Neural crest cell (in vitro differentiated cells): ENCODE results near the gene RNF168. TPM values are rescaled to one million over a fixed set of nuclear protein-coding genes. Genes with fewer than 3 reads are reported as not detected.
"Not testable (repeated sequence)": the region's sequence is repeated elsewhere in the genome, so short reads cannot be mapped to it uniquely, and the experiment has no call there.

Source experiments
- DNase-seq: peaks from one replicate; pipeline ENCODE4 v3.0.0; 2021; ENCODE audit warnings: low read depth, mixed read lengths, low spot score
- H3K27ac Mint-ChIP-seq: one replicate; pipeline ENCODE4 v1.8.0; 2021; ENCODE audit warnings: mild to moderate bottlenecking, mixed read lengths; ENCODE audit not compliant: unreplicated experiment
- H3K27me3 Mint-ChIP-seq: 2 replicates; pipeline ENCODE4 v1.8.0; 2021; ENCODE audit warnings: low read depth, mild to moderate bottlenecking, mixed read lengths
- H3K36me3 Mint-ChIP-seq: 2 replicates; pipeline ENCODE4 v1.8.0; 2021; ENCODE audit warnings: low read depth, mild to moderate bottlenecking, mixed read lengths
- H3K4me1 Mint-ChIP-seq: 2 replicates; pipeline ENCODE4 v1.8.0; 2021; ENCODE audit warnings: mixed read lengths
- H3K4me3 Mint-ChIP-seq: one replicate; pipeline ENCODE4 v1.8.0; 2021; ENCODE audit warnings: mild to moderate bottlenecking, mixed read lengths
- H3K9me3 Mint-ChIP-seq: 2 replicates; pipeline ENCODE4 v1.8.0; 2021; ENCODE audit warnings: mixed read lengths
- total RNA-seq: library from RNA; stranded (reverse); gene quantifications from 2 replicates; pipeline ENCODE4 v1.2.1, GENCODE V29; 2021
- TF ChIP-seq, protein P1 (sequence below): fragments of 200-600 bp; sonication (generic); conservative IDR thresholded peaks from 2 replicates; pipeline ENCODE4 v1.5.0; 2021; ENCODE audit warnings: antibody characterized with exemption, mild to moderate bottlenecking

RNF168 gene
- total RNA-seq, 1 donor from 2014 or later: 40.7 TPM

- H3K4me1 Mint-ChIP-seq: no peaks in the 10 kb centered on the region
- H3K4me3 Mint-ChIP-seq: no peak overlapping the region
- H3K9me3 Mint-ChIP-seq: no peaks in the 10 kb centered on the region
- no peaks in the 10 kb centered on the region for H3K36me3 Mint-ChIP-seq
- TF ChIP-seq, protein P1, sequence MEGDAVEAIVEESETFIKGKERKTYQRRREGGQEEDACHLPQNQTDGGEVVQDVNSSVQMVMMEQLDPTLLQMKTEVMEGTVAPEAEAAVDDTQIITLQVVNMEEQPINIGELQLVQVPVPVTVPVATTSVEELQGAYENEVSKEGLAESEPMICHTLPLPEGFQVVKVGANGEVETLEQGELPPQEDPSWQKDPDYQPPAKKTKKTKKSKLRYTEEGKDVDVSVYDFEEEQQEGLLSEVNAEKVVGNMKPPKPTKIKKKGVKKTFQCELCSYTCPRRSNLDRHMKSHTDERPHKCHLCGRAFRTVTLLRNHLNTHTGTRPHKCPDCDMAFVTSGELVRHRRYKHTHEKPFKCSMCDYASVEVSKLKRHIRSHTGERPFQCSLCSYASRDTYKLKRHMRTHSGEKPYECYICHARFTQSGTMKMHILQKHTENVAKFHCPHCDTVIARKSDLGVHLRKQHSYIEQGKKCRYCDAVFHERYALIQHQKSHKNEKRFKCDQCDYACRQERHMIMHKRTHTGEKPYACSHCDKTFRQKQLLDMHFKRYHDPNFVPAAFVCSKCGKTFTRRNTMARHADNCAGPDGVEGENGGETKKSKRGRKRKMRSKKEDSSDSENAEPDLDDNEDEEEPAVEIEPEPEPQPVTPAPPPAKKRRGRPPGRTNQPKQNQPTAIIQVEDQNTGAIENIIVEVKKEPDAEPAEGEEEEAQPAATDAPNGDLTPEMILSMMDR: no peak
- no peaks in the 10 kb centered on the region for H3K27me3 Mint-ChIP-seq
- H3K27ac Mint-ChIP-seq: no peak overlapping the region
- no peak for DNase-seq
Observed at GRCh38 chr3:196454935-196455334, 48.6 kb downstream of the RNF168 start.

- H3K4me1 Mint-ChIP-seq, DNase-seq, H3K36me3 Mint-ChIP-seq, H3K27ac Mint-ChIP-seq, H3K9me3 Mint-ChIP-seq, H3K27me3 Mint-ChIP-seq, H3K4me3 Mint-ChIP-seq: not testable (repeated sequence)
Observed at GRCh38 chr3:196445391-196445790, 58.2 kb downstream of the RNF168 start.

DNA sequence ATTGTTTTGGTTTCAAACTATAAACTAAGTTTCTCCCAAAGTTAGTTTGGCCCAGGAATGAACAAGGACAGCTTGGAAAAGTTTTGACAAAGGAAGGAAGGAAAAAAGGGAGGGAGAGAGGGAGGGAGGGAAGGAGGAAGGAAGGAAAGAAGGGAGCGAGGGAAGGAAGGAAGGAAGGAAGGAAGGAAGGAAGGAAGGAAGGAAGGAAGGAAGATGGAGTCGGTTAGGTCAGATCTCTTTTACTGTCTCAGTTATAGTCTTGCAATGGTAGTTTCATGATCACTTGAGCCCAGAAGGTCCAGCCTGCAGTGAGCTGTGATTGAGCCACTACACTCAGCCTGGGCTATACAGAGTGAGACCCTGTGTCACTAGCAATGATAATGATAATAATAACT, 59.1 kb downstream of the RNF168 start:
- no peak for DNase-seq
- H3K9me3 Mint-ChIP-seq: no peaks in the 10 kb centered on the region
- no peak overlapping the region for H3K27ac Mint-ChIP-seq
- H3K36me3 Mint-ChIP-seq: no peaks in the 10 kb centered on the region
- no peaks in the 10 kb centered on the region for H3K4me1 Mint-ChIP-seq
- TF ChIP-seq, protein P1: no peak
- H3K27me3 Mint-ChIP-seq: no peaks in the 10 kb centered on the region
- H3K4me3 Mint-ChIP-seq: no peak overlapping the region

DNA sequence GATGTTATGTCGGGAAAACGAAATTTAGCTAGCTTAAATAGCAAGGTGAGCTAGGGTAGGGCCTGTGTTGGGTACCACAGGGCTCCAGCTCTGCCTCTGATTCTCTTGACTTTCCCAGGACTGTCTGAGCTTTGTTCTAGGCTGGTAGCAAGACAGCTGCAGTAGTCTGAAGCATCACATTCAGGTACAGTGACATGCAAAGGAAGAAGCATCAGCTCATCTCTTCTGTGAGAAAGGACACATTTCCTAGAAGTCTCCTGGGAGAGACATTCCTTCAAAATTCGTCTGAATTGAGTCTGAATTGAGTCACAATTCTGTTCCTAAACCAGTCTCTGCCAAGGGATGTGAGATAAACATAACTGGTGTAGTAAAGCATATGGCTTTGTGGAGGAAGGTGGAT, 62.9 kb downstream of the RNF168 start:
- no peaks in the 10 kb centered on the region for H3K9me3 Mint-ChIP-seq
- no peak for DNase-seq
- H3K4me1 Mint-ChIP-seq: no peaks in the 10 kb centered on the region
- no peaks in the 10 kb centered on the region for H3K27me3 Mint-ChIP-seq
- H3K4me3 Mint-ChIP-seq: no peak overlapping the region
- H3K27ac Mint-ChIP-seq: no peak overlapping the region
- TF ChIP-seq, protein P1: no peak
- H3K36me3 Mint-ChIP-seq: no peaks in the 10 kb centered on the region

- H3K4me1 Mint-ChIP-seq: no peaks in the 10 kb centered on the region
- no peaks in the 10 kb centered on the region for H3K27me3 Mint-ChIP-seq
- H3K27ac Mint-ChIP-seq: no peak overlapping the region
- DNase-seq: no peak
- no peaks in the 10 kb centered on the region for H3K36me3 Mint-ChIP-seq
- TF ChIP-seq, protein P1: no peak
- H3K4me3 Mint-ChIP-seq: no peak overlapping the region
- H3K9me3 Mint-ChIP-seq: no peaks in the 10 kb centered on the region
Observed at GRCh38 chr3:196440041-196440537, 63.5 kb downstream of the RNF168 start.

DNA sequence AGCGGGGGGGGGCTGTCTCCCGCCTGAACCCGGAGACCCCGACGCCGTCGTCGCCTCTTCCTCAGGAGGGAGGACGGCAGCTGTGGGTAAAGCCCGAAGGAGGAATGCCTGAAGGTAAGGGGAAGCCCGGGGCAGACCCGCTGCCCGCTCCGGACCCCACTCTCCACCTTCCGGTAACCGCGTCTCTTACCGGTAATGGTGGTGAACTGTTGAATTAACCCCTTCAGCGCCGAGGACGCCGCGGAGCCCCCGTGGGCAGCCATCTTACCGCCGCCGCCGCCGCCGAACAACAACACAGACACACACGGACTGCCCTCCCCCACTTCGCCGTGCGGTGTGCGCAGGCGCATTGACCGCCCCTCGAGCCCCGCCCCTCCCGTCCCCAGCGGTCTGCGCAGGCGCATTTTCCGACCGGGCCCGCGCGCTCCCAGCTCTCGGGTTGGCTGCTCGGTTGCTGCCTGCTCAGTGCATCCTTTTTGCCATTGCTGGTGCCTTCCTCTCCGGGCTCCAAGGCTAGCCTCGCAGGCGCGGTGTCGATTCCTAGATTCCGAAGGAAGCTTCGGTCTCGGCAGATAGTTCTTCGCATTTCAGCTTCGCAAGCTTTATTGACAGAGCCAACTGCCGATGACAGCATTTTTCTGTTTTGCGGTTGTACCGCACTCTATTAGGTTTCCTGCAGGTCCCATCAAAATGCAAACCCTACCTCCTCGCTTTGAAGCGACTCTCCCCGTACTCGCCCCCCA, 71.3 kb downstream of the RNF168 start, which contains the start of gene UBXN7:
Gene UBXN7, minus strand, starts transcription at position 291 of the 743 bp plus-strand sequence. Its CDS starts 28 bp downstream, at position 263.
- peaks cover 3% of the 10 kb centered on the region for H3K36me3 Mint-ChIP-seq
- DNase-seq: peak; percentile 97

More for the DNA sequence above, 71.3 kb downstream of the RNF168 start, which contains the start of gene UBXN7:
- TF ChIP-seq, protein P1: no peak
- peaks cover 25% of the 10 kb centered on the region for H3K4me1 Mint-ChIP-seq
- no peaks in the 10 kb centered on the region for H3K27me3 Mint-ChIP-seq
- peak within 1 kb of the TSS; percentile 86 for H3K4me3 Mint-ChIP-seq
- H3K9me3 Mint-ChIP-seq: no peaks in the 10 kb centered on the region
- H3K27ac Mint-ChIP-seq: peak within 1 kb of the TSS; percentile 97
